Panc1 (cell line): ENCODE results near the gene TMCO4. TPM values are rescaled to one million over a fixed set of nuclear protein-coding genes. Genes with fewer than 3 reads are reported as not detected.

Source experiments
- ATAC-seq: fragments of 200-7000 bp; cut with Tn5 transposase; 2 replicates; pipeline ENCODE4 v1.9.1; 2020; ENCODE audit warnings: mild to moderate bottlenecking, moderate library complexity
- BruUV-seq: library from RNA; stranded (reverse); fragments of 400-500 nt; replicated peaks from 2 replicates; lab custom pipeline; 2021; lab: Mats Ljungman, UMichigan
- CTCF ChIA-PET: fragments of 300-600 bp; sonication (Branson Sonifier 250); formaldehyde crosslinking; loops from one replicate; lab custom pipeline; 2022; ENCODE audit warnings: antibody characterized with exemption; lab: Charles Lee
- POLR2A ChIA-PET: fragments of 300-600 bp; sonication (Branson Sonifier 250); formaldehyde crosslinking; loops from one replicate; lab custom pipeline; 2022; ENCODE audit warnings: antibody characterized with exemption; lab: Charles Lee
- DNase-seq: peaks from one replicate; pipeline ENCODE4 v3.0.0-alpha.2; 2010; ENCODE audit warnings: low read depth, low spot score
- H3K27ac ChIP-seq: 2 replicates; pipeline ENCODE4 v1.5.1; 2011; ENCODE audit warnings: mild to moderate bottlenecking, low read length, inconsistent platforms
- H3K27me3 ChIP-seq: fragments of 200-500 bp; sonication (Bioruptor generic); 2 replicates; pipeline ENCODE4 v1.6.0; 2014; ENCODE audit warnings: low read length, inconsistent platforms; ENCODE audit not compliant: control insufficient read depth, insufficient read depth
- H3K36me3 ChIP-seq: fragments of 200-500 bp; sonication (Bioruptor generic); 2 replicates; pipeline ENCODE4 v1.5.1; 2014; ENCODE audit warnings: inconsistent platforms, mild to moderate bottlenecking, low read length, moderate library complexity; ENCODE audit not compliant: control insufficient read depth, insufficient read depth
- H3K4me1 ChIP-seq: 2 replicates; pipeline ENCODE4 v1.5.1; 2011; ENCODE audit warnings: inconsistent platforms, mild to moderate bottlenecking, low read length, moderate library complexity; ENCODE audit not compliant: control insufficient read depth, insufficient read depth
- H3K4me3 ChIP-seq, 2 experiments: 2 replicates each; pipeline ENCODE4 v1.5.1; 2011 to 2012; ENCODE audit warnings: low read depth in 2 of 2, low read length in 2 of 2, mild to moderate bottlenecking in 2 of 2, inconsistent platforms in 1 of 2, moderate library complexity in 1 of 2
- H3K9me3 ChIP-seq: fragments of 200-500 bp; sonication (Bioruptor generic); 2 replicates; pipeline ENCODE4 v1.5.1; 2014; ENCODE audit warnings: low read depth, mild to moderate bottlenecking, inconsistent platforms, low read length, moderate library complexity; ENCODE audit not compliant: control insufficient read depth, insufficient read depth
- POLR2AphosphoS5 ChIP-seq: IDR thresholded peaks from 2 replicates; pipeline ENCODE4 v1.6.1; 2012; ENCODE audit warnings: mild to moderate bottlenecking, low read depth, low read length, moderate library complexity
- SIN3A ChIP-seq: IDR thresholded peaks from 2 replicates; pipeline ENCODE4 v1.6.1; 2012; ENCODE audit warnings: low read depth, mild to moderate bottlenecking, low read length, moderate library complexity, borderline replicate concordance; ENCODE audit not compliant: insufficient read depth
- TCF7L2 ChIP-seq: IDR thresholded peaks from 2 replicates; pipeline ENCODE4 v1.6.1; 2011; ENCODE audit warnings: mild to moderate bottlenecking, low read depth, low read length, inconsistent platforms
- in situ Hi-C: cut with HindIII; loops from 2 replicates; pipeline ENCODE4 v1.10.0; 2016; ENCODE audit warnings: low sequenced_read_pairs, low pct_unique_long_range_greater_than_20kb
- intact Hi-C: fragments of 100-400 bp; cut with micrococcal nuclease; formaldehyde crosslinking; loops from one replicate; pipeline ENCODE4 v1.10.0; 2022; ENCODE audit not compliant: unreplicated experiment
- total RNA-seq: library from RNA; stranded (reverse); gene quantifications from one replicate; pipeline ENCODE4 v1.2.1, GENCODE V29; 2021; ENCODE audit not compliant: unreplicated experiment
- TF ChIP-seq, protein P1 (sequence below), 2 experiments: IDR thresholded peaks; 2 replicates each; pipeline ENCODE4 v1.6.1; 2011 to 2012; ENCODE audit warnings: low read depth in 2 of 2, control low read depth in 1 of 2, low read length in 1 of 2, mild to moderate bottlenecking in 1 of 2, moderate library complexity in 1 of 2; ENCODE audit not compliant: insufficient read depth in 1 of 2
- TF ChIP-seq, protein P2 (sequence below): fragments of 450-650 bp; IDR thresholded peaks from 2 replicates; pipeline ENCODE4 v1.5.1; 2017; ENCODE audit warnings: mild to moderate bottlenecking

Gene TMCO4
- total RNA-seq, 1 experiment from 2014 or later, result 13.2 TPM

DNA sequence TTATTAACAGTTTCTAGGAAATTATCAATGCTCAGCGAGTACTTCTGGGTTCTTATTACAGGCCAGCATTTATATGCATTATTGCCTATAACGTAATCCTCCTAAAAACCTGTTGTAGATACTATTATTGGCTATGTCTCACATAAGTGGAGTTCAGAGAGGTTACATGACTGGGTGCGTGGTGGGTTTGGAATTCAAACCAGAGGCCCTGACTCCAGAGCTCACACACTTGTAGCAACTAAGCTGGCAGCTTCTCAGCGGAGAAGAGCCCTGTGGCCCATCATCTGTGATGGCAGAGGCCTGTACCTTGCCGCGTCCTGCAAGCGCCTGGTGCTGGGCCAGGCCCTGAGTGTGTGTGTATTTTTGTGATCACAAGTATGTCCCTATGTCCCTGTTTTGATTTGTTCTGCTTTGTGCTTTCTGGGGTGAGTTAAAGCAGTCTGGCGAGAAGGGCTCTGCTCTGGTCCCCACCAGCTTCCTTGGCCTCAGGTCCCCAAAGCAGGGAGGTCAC is 68.3 kb downstream of the TMCO4 start:
- CTCF ChIA-PET, result no interaction called here
- H3K4me1 ChIP-seq, result no peaks in the 10 kb centered on the region
- no peak overlapping the region for H3K4me3 ChIP-seq
- TF ChIP-seq, protein P1, sequence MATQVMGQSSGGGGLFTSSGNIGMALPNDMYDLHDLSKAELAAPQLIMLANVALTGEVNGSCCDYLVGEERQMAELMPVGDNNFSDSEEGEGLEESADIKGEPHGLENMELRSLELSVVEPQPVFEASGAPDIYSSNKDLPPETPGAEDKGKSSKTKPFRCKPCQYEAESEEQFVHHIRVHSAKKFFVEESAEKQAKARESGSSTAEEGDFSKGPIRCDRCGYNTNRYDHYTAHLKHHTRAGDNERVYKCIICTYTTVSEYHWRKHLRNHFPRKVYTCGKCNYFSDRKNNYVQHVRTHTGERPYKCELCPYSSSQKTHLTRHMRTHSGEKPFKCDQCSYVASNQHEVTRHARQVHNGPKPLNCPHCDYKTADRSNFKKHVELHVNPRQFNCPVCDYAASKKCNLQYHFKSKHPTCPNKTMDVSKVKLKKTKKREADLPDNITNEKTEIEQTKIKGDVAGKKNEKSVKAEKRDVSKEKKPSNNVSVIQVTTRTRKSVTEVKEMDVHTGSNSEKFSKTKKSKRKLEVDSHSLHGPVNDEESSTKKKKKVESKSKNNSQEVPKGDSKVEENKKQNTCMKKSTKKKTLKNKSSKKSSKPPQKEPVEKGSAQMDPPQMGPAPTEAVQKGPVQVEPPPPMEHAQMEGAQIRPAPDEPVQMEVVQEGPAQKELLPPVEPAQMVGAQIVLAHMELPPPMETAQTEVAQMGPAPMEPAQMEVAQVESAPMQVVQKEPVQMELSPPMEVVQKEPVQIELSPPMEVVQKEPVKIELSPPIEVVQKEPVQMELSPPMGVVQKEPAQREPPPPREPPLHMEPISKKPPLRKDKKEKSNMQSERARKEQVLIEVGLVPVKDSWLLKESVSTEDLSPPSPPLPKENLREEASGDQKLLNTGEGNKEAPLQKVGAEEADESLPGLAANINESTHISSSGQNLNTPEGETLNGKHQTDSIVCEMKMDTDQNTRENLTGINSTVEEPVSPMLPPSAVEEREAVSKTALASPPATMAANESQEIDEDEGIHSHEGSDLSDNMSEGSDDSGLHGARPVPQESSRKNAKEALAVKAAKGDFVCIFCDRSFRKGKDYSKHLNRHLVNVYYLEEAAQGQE (IDR thresholded peaks at IDR 0.05; ENCODE audit: insufficient read depth in 1 of 2, low read depth in 2 of 2, low read length in 1 of 2), result no peak
- no peak for TF ChIP-seq POLR2AphosphoS5
- no peak for TF ChIP-seq TCF7L2
- no peak for TF ChIP-seq SIN3A
- TF ChIP-seq, protein P2, sequence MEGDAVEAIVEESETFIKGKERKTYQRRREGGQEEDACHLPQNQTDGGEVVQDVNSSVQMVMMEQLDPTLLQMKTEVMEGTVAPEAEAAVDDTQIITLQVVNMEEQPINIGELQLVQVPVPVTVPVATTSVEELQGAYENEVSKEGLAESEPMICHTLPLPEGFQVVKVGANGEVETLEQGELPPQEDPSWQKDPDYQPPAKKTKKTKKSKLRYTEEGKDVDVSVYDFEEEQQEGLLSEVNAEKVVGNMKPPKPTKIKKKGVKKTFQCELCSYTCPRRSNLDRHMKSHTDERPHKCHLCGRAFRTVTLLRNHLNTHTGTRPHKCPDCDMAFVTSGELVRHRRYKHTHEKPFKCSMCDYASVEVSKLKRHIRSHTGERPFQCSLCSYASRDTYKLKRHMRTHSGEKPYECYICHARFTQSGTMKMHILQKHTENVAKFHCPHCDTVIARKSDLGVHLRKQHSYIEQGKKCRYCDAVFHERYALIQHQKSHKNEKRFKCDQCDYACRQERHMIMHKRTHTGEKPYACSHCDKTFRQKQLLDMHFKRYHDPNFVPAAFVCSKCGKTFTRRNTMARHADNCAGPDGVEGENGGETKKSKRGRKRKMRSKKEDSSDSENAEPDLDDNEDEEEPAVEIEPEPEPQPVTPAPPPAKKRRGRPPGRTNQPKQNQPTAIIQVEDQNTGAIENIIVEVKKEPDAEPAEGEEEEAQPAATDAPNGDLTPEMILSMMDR, result no peak
- no peak overlapping the region for H3K27ac ChIP-seq
- H3K9me3 ChIP-seq, result no peaks in the 10 kb centered on the region; the same call in 1 of the 2 replicates
- ATAC-seq (no peak), DNase-seq (no peak)
- H3K36me3 ChIP-seq, result no peaks in the 10 kb centered on the region
- in situ Hi-C loops, result no loop called here
- intact Hi-C loops, result no loop called here
- no TSS peak for BruUV-seq
- no peaks in the 10 kb centered on the region for H3K27me3 ChIP-seq
- POLR2A ChIA-PET, result no interaction called here

DNA sequence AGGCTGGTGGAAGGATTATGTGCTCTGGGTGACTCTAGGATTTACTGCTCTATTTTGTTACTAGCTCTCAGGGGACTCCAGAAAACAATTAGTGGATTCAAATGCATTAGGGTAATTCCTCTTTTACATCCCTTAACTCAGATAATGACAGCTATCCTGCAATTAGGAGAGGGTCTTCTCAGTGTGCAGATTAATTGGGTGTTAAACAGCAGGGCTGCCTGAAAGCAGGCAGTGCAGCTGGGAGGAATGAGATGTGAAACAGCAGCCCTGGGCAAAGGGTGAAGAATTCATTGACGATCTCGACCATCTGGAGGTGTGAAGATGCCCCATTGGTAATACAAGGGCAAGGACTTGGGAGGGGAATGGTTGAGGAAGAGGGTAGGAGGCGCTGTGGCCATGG is 68.9 kb downstream of the TMCO4 start:
- Histone ChIP-seq H3K9me3 (no peaks in the 10 kb centered on the region; the same call in 1 of the 2 replicates), H3K4me1 (no peaks in the 10 kb centered on the region), H3K36me3 (no peaks in the 10 kb centered on the region), H3K27ac (no peak overlapping the region), H3K27me3 (no peaks in the 10 kb centered on the region), H3K4me3 (no peak overlapping the region)
- TF ChIP-seq, protein P1 (IDR thresholded peaks at IDR 0.05; ENCODE audit: insufficient read depth in 1 of 2, low read depth in 2 of 2, low read length in 1 of 2), result no peak
- TF ChIP-seq TCF7L2, result no peak
- no peak for TF ChIP-seq SIN3A
- no peak for TF ChIP-seq POLR2AphosphoS5
- TF ChIP-seq, protein P2, result no peak
- in situ Hi-C loops (no loop called here), intact Hi-C loops (no loop called here)
- no peak for DNase-seq
- ChIA-PET CTCF (no interaction called here), POLR2A (no interaction called here)
- no TSS peak for BruUV-seq
- no peak for ATAC-seq
